ENCODE results near the gene EFHD1. TPM values are rescaled to one million over a fixed set of nuclear protein-coding genes. Genes with fewer than 3 reads are reported as not detected.

EFHD1 gene
- total and polyA plus RNA-seq, 9 of the 15 experiments (the other 6 are each of a cell fraction or from before 2014, with no cell fraction given): 0.66 to 9.1 (median 2.0) TPM

- no peak for TF ChIP-seq ZBTB40 (IDR thresholded peaks at IDR 0.05)
- no peak for TF ChIP-seq ZBTB40 (CRISPR knock-in tag; IDR thresholded peaks at IDR 0.05)
- peak; percentile 91 for TF ChIP-seq CXXC5 (CRISPR knock-in tag; IDR thresholded peaks at IDR 0.05)
- no peak for TF ChIP-seq SETDB1 (IDR thresholded peaks at IDR 0.05; ENCODE audit: low read length)
- no peak for TF ChIP-seq CCAR2 (IDR thresholded peaks at IDR 0.05; ENCODE audit: low read depth, low read length)
- no peak for TF ChIP-seq SIRT6 (IDR thresholded peaks at IDR 0.05; ENCODE audit: low read depth, low read length)
- no peak for TF ChIP-seq MLX (CRISPR knock-in tag; conservative IDR thresholded peaks at IDR 0.05)
- no peak for TF ChIP-seq ZNF717 (CRISPR knock-in tag; IDR thresholded peaks at IDR 0.05)
- TF ChIP-seq ZNF197 (CRISPR knock-in tag; IDR thresholded peaks at IDR 0.05; ENCODE audit: low read depth): no peak
- TF ChIP-seq EWSR1 (IDR thresholded peaks at IDR 0.05; ENCODE audit: borderline replicate concordance, low read depth, partially characterized antibody): no peak
- TF ChIP-seq MYNN (IDR thresholded peaks at IDR 0.05): no peak
- TF ChIP-seq MYNN (CRISPR knock-in tag; IDR thresholded peaks at IDR 0.05): no peak
- no peak for TF ChIP-seq IRF9 (tag; IDR thresholded peaks at IDR 0.05)
- peak; percentile 81 for TF ChIP-seq NR3C1 (CRISPR knock-in tag; IDR thresholded peaks at IDR 0.05)
- TF ChIP-seq ZNF311 (CRISPR knock-in tag; IDR thresholded peaks at IDR 0.05): no peak
- no peak for TF ChIP-seq ZNF232 (CRISPR knock-in tag; IDR thresholded peaks at IDR 0.05)
- TF ChIP-seq TRIM24 (IDR thresholded peaks at IDR 0.05): no peak
These were observed 63.8 kb downstream of the EFHD1 start, which contains the start of gene GIGYF2 (continued) for GRCh38 chr2:232697059-232697806.

Data from K562 (cell line).